BE2C (cell line): Measurements from ENCODE around the gene RFXANK.

ENCODE experiments used
- DNase-seq: peaks from one replicate; pipeline ENCODE4 v3.0.0-alpha.2; 2020
- H3K27me3 ChIP-seq: fragments of 250-450 bp; sonication (Bioruptor Pico); 2 replicates; pipeline ENCODE4 v1.5.1; 2020; ENCODE audit warnings: mild to moderate bottlenecking
- H3K36me3 ChIP-seq: fragments of 250-450 bp; sonication (Bioruptor Pico); 2 replicates; pipeline ENCODE4 v1.5.1; 2020; ENCODE audit warnings: mild to moderate bottlenecking
- H3K4me1 ChIP-seq: fragments of 250-450 bp; sonication (Bioruptor Pico); 2 replicates; pipeline ENCODE4 v1.5.1; 2020
- H3K4me3 ChIP-seq: 2 replicates; pipeline ENCODE4 v1.5.1; 2011; ENCODE audit warnings: low read depth, low read length
- H3K9me3 ChIP-seq: fragments of 250-450 bp; sonication (Bioruptor Pico); 2 replicates; pipeline ENCODE4 v1.5.1; 2020
- TF ChIP-seq, protein P1 (sequence below): IDR thresholded peaks from 2 replicates; pipeline ENCODE4 v1.5.1; 2012; ENCODE audit warnings: mild to moderate bottlenecking, low read depth, low read length

RFXANK gene

DNA sequence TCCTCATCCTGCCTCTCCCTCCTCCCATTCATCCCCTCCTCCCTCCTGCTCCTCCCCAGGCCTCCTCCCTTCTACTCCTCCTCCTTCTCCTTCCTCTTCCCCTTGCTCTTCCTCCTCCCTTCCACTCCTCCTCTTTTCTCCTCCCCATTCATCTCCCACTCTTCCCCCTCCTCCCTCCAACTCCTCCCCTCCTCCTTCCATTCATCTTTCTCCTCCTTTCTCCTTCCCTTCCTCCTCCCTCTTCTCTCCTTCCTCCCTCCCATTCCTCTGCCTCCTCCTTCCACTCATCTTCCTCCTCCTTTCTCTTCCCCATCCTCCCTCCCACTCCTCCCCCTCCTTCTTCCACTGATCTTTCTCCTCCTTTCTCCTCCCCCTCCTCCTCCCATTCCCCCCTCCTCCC lies 47.6 kb downstream of the RFXANK start:
- TF ChIP-seq, protein P1, sequence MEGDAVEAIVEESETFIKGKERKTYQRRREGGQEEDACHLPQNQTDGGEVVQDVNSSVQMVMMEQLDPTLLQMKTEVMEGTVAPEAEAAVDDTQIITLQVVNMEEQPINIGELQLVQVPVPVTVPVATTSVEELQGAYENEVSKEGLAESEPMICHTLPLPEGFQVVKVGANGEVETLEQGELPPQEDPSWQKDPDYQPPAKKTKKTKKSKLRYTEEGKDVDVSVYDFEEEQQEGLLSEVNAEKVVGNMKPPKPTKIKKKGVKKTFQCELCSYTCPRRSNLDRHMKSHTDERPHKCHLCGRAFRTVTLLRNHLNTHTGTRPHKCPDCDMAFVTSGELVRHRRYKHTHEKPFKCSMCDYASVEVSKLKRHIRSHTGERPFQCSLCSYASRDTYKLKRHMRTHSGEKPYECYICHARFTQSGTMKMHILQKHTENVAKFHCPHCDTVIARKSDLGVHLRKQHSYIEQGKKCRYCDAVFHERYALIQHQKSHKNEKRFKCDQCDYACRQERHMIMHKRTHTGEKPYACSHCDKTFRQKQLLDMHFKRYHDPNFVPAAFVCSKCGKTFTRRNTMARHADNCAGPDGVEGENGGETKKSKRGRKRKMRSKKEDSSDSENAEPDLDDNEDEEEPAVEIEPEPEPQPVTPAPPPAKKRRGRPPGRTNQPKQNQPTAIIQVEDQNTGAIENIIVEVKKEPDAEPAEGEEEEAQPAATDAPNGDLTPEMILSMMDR = no peak
- H3K27me3 ChIP-seq = no peaks in the 10 kb centered on the region
- no peaks in the 10 kb centered on the region; the same call in 1 of the 2 replicates for H3K9me3 ChIP-seq
- no peaks in the 10 kb centered on the region for H3K4me1 ChIP-seq
- H3K4me3 ChIP-seq = no peak overlapping the region
- H3K36me3 ChIP-seq = no peaks in the 10 kb centered on the region
- DNase-seq = no peak

DNA sequence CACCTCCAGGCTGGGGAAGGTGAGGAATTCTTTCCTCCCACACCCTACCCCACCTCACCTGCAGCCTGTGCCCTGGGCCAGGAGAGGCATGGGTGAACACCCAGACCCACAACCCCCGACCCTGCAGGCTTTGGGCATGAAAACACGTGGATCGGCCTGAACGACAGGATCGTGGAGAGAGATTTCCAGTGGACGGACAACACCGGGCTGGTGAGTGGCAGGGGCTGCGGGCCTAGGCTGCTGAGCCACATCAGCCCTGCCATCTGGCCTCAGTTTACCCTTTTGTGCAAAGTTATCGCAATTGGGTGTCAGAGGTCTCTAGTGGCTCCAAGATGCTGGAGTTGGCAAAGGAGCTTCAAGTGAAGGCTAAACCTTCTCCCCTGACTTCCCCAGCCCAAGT lies 48.4 kb downstream of the RFXANK start:
- TF ChIP-seq, protein P1 = no peak
- H3K4me3 ChIP-seq = no peak overlapping the region
- no peaks in the 10 kb centered on the region for H3K27me3 ChIP-seq
- H3K36me3 ChIP-seq = no peaks in the 10 kb centered on the region
- no peak for DNase-seq
- no peaks in the 10 kb centered on the region for H3K4me1 ChIP-seq
- no peaks in the 10 kb centered on the region; the same call in 1 of the 2 replicates for H3K9me3 ChIP-seq

DNA sequence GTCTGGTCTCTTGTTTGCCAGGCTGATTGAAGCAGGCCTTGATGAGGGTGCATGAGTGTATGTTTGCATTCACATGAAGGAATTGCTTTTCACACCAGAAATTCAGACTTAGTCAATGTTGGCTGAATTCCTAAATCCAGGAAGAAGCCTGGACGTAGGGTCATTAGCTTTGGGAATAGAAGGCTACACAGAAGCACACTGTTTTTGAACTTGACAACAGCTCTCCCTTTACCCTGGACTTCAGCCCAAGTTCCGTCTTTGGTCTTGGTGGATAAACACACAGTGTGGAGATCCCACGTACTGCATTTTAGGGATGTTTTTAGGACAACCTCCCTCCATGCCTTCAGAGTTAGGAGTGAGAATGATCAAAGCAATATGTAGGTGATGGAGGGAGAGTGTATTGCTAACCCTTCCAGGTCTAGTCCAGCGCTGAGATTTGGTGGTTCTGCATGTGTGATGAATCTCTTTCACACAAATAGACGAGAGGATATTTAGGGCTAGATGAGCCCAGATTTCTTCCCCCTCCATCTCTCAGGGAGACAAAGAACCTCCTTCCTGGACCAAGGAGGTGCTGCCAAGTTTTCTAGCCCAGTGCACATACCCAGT lies 58.2 kb downstream of the RFXANK start:
- no peaks in the 10 kb centered on the region for H3K36me3 ChIP-seq
- TF ChIP-seq, protein P1 = no peak
- no peaks in the 10 kb centered on the region for H3K4me1 ChIP-seq
- no peak for DNase-seq
- H3K9me3 ChIP-seq = no peaks in the 10 kb centered on the region
- no peak overlapping the region for H3K4me3 ChIP-seq
- peaks cover 18% of the 10 kb centered on the region for H3K27me3 ChIP-seq
